ENCODE measurements around the gene DNAJB9.

DNA sequence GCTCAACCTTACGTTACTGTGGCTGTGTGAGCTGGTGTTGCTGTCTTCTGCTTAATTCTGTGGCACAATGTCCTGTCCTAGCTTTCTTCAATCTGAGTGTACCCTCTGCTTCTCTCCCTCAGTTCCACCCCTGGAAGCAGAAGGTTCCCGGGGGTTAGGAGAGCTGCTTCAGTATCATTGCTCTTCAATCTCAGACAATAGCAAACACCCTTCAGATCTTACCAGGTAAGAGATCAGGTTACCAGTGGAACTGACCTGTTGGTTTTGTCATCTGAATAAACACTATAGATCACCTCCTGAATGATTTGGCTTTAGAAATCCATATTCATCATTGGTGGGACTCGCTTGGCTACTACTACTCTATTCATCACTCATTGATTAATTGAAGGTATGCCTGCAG is 48.4 kb downstream of the DNAJB9 start:
- TF ChIP-seq CTCF (IDR thresholded peaks at IDR 0.05; ENCODE audit: insufficient read depth, low read length), result no peak
- no peak for TF ChIP-seq POLR2AphosphoS5 (IDR thresholded peaks at IDR 0.05; ENCODE audit: low read depth)

Measured in HL-60 (cell line).